Measurements from ENCODE around the gene WWOX. TPM values are rescaled to one million over a fixed set of nuclear protein-coding genes. Genes with fewer than 3 reads are reported as not detected.

WWOX gene
- total RNA-seq, 1 donor from 2014 or later = 28.2 TPM

DNA sequence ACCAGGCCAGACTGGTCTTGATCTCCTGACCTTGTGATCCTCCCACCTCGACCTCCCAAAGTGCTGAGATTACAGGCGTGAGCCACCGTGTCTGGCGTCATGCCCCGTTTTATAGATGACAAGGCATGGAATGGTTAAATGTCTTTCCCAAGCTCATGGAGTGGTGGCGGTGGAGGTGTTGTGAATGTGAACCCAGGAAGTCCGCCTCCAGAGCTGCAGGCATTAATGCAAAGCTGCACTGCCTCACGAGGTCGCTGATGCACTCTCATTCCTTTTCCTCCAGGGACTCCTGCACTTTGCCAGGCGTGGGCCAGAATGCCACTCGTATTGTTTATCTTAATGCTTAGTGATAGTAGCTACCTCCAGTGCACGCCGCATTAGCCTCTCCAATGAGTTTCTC, 149.6 kb downstream of the WWOX start:
- TF ChIP-seq, protein P1, sequence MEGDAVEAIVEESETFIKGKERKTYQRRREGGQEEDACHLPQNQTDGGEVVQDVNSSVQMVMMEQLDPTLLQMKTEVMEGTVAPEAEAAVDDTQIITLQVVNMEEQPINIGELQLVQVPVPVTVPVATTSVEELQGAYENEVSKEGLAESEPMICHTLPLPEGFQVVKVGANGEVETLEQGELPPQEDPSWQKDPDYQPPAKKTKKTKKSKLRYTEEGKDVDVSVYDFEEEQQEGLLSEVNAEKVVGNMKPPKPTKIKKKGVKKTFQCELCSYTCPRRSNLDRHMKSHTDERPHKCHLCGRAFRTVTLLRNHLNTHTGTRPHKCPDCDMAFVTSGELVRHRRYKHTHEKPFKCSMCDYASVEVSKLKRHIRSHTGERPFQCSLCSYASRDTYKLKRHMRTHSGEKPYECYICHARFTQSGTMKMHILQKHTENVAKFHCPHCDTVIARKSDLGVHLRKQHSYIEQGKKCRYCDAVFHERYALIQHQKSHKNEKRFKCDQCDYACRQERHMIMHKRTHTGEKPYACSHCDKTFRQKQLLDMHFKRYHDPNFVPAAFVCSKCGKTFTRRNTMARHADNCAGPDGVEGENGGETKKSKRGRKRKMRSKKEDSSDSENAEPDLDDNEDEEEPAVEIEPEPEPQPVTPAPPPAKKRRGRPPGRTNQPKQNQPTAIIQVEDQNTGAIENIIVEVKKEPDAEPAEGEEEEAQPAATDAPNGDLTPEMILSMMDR (IDR thresholded peaks at IDR 0.05) = peak; percentile 29
- H3K36me3 Mint-ChIP-seq (ENCODE audit: unreplicated experiment) = peaks cover 2% of the 10 kb centered on the region
- H3K27me3 Mint-ChIP-seq (ENCODE audit: unreplicated experiment) = no peaks in the 10 kb centered on the region
- peaks cover 19% of the 10 kb centered on the region for H3K4me1 Mint-ChIP-seq (ENCODE audit: unreplicated experiment)
- DNase-seq (ENCODE audit: extremely low spot score, unreplicated experiment) = no peak
- no peak overlapping the region for H3K4me3 Mint-ChIP-seq (ENCODE audit: unreplicated experiment)
- H3K9me3 Mint-ChIP-seq (ENCODE audit: unreplicated experiment) = no peaks in the 10 kb centered on the region
- no peak overlapping the region for H3K27ac Mint-ChIP-seq (ENCODE audit: unreplicated experiment)

DNA sequence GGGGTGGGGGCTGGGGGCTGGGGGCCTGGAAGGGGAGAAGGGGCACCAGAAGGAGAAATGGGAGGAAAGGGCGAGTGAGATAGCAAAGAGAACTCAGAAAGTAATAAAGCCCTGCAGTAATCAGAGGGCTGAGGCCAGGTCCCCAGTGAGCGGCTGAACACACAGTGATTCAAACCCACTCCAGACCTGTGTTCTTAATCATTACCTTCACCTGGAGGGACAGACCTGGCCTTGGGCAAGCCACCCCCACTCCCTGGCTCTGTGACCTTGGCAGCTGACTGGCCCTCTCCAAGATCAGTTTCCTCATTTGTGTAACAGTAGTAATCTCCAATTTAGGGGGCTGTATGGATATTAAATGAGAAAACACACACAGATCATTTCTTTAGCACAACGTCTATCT, 150.4 kb downstream of the WWOX start:
- Mint-ChIP-seq H3K9me3 (ENCODE audit: unreplicated experiment) (no peaks in the 10 kb centered on the region), H3K4me3 (ENCODE audit: unreplicated experiment) (no peak overlapping the region), H3K36me3 (ENCODE audit: unreplicated experiment) (peaks cover 2% of the 10 kb centered on the region), H3K27ac (ENCODE audit: unreplicated experiment) (no peak overlapping the region), H3K27me3 (ENCODE audit: unreplicated experiment) (no peaks in the 10 kb centered on the region), H3K4me1 (ENCODE audit: unreplicated experiment) (peaks cover 16% of the 10 kb centered on the region)
- no peak for DNase-seq (ENCODE audit: extremely low spot score, unreplicated experiment)
- TF ChIP-seq, protein P1 (IDR thresholded peaks at IDR 0.05) = no peak

DNA sequence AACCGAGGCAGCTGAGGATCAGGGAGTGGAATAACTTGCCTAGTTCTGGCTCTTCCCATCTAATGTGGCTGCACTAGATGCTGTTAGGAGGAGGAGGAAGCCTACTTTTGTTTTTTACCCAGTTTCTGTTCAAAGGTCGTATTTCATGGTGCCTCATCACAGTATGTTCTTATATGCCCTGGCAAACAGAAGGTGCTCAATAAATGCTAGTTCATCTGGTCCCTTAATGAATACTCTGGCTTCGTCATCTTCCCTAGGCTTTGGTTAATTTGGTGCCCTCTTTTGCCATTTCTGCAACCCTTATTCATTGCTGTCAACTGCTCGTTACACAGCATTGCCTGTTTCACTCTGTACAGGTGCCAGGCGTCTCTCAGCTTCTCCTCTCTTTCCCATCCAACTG, 151.7 kb downstream of the WWOX start:
- Mint-ChIP-seq H3K9me3 (ENCODE audit: unreplicated experiment) (no peaks in the 10 kb centered on the region), H3K4me3 (ENCODE audit: unreplicated experiment) (no peak overlapping the region), H3K27me3 (ENCODE audit: unreplicated experiment) (no peaks in the 10 kb centered on the region), H3K4me1 (ENCODE audit: unreplicated experiment) (peaks cover 20% of the 10 kb centered on the region), H3K36me3 (ENCODE audit: unreplicated experiment) (peaks cover 2% of the 10 kb centered on the region), H3K27ac (ENCODE audit: unreplicated experiment) (no peak overlapping the region)
- no peak for DNase-seq (ENCODE audit: extremely low spot score, unreplicated experiment)
- TF ChIP-seq, protein P1 (IDR thresholded peaks at IDR 0.05) = no peak

DNA sequence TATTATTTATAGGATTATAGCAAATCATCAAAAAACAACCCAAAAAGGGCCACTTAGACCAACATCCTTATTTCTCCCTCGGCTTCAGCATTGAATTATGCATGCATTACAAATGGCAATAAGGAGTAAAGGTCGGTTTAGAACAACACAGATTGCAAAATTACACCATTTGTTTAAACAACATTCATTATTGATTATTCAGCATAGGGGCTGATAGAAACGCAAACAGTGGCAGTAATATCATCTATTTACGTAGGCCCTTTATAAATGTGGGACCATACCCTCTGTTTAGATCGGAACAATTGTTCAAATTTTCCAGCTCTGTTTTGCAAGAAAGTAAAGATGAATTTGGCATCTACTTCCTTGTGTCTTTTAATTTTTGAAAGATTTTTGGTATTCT, 153.3 kb downstream of the WWOX start:
- Mint-ChIP-seq H3K36me3 (ENCODE audit: unreplicated experiment) (peaks cover 2% of the 10 kb centered on the region), H3K27me3 (ENCODE audit: unreplicated experiment) (no peaks in the 10 kb centered on the region), H3K9me3 (ENCODE audit: unreplicated experiment) (no peaks in the 10 kb centered on the region), H3K27ac (ENCODE audit: unreplicated experiment) (no peak overlapping the region), H3K4me1 (ENCODE audit: unreplicated experiment) (peaks cover 36% of the 10 kb centered on the region), H3K4me3 (ENCODE audit: unreplicated experiment) (no peak overlapping the region)
- TF ChIP-seq, protein P1 (IDR thresholded peaks at IDR 0.05) = no peak
- no peak for DNase-seq (ENCODE audit: extremely low spot score, unreplicated experiment)

DNA sequence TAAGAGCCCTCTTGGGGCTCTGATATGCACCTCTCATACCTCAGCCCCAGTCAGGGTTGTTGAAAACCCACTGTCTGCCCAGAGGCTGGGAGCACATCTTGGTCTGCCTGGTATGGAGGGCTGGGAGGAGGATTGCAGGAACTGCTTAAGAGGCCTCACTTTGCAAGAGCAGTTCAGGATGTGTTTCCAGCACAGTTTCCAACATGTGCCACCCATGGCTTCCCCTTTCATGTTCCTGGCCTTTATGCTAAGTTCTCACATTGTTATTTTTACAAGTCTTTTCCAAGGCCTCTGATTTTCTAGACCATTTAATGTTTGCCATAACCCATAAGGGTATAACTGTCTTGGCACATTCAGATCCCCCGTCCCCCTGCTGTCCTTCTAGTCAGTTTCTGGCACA, 155.4 kb downstream of the WWOX start:
- Mint-ChIP-seq H3K9me3 (ENCODE audit: unreplicated experiment) (no peaks in the 10 kb centered on the region), H3K4me3 (ENCODE audit: unreplicated experiment) (no peak overlapping the region), H3K36me3 (ENCODE audit: unreplicated experiment) (no peaks in the 10 kb centered on the region), H3K4me1 (ENCODE audit: unreplicated experiment) (peaks cover 46% of the 10 kb centered on the region), H3K27ac (ENCODE audit: unreplicated experiment) (peak overlapping the region; percentile 3), H3K27me3 (ENCODE audit: unreplicated experiment) (no peaks in the 10 kb centered on the region)
- DNase-seq (ENCODE audit: extremely low spot score, unreplicated experiment) = no peak
- TF ChIP-seq, protein P1 (IDR thresholded peaks at IDR 0.05) = no peak
